GM12872 (cell line): ENCODE data around the gene NRM.

Experiments
- CTCF ChIP-seq: IDR thresholded peaks from 3 replicates; pipeline ENCODE4 v1.5.1; 2011; ENCODE audit warnings: low read depth, mild to moderate bottlenecking, low read length, moderate library complexity; ENCODE audit not compliant: insufficient read depth

The NRM gene

GRCh38 chr6:30690403-30691207 lies at the start of gene NRM:
Gene NRM, minus strand, starts transcription at chr6:30690984. Its CDS starts 10 bp downstream, at chr6:30690974.
- TF ChIP-seq CTCF = no peak

GRCh38 chr6:30740540-30740870 lies 49.7 kb upstream of the NRM start:
- TF ChIP-seq CTCF = no peak

GRCh38 chr6:30738532-30738931 lies 47.7 kb upstream of the NRM start:
- no peak for TF ChIP-seq CTCF

GRCh38 chr6:30735668-30736314 lies 45.0 kb upstream of the NRM start:
- TF ChIP-seq CTCF = no peak

- no peak for TF ChIP-seq CTCF
These were observed 41.6 kb upstream of the NRM start for GRCh38 chr6:30732237-30732943.

- peak; percentile 82 for TF ChIP-seq CTCF
These were observed 40.0 kb upstream of the NRM start for GRCh38 chr6:30730601-30731435.
